Left ventricle myocardium inferior (tissue), 1 donor: ENCODE data around the gene MAPT. TPM values are rescaled to one million over a fixed set of nuclear protein-coding genes. Genes with fewer than 3 reads are reported as not detected.

Experiments used
- DNase-seq: peaks from one replicate; pipeline ENCODE4 v3.0.0-alpha.2; 2020
- H3K27ac ChIP-seq: fragments of 200-600 bp; replicated peaks from 2 replicates; pipeline ENCODE4 v1.8.0; 2021
- H3K27me3 ChIP-seq: fragments of 200-600 bp; 2 replicates; pipeline ENCODE4 v1.8.0; 2021; ENCODE audit warnings: low read depth
- H3K36me3 ChIP-seq: fragments of 200-600 bp; 2 replicates; pipeline ENCODE4 v1.8.0; 2021
- H3K4me1 ChIP-seq: fragments of 200-600 bp; 2 replicates; pipeline ENCODE4 v1.8.0; 2021
- H3K4me3 ChIP-seq: fragments of 200-600 bp; 2 replicates; pipeline ENCODE4 v1.8.0; 2021; ENCODE audit warnings: mild to moderate bottlenecking, moderate library complexity
- H3K9me3 ChIP-seq: fragments of 200-600 bp; replicated peaks from 2 replicates; pipeline ENCODE4 v1.8.0; 2021
- intact Hi-C: fragments of 100-400 bp; cut with micrococcal nuclease; formaldehyde crosslinking; loops from one replicate; pipeline ENCODE4 v1.11.0; 2022
- total RNA-seq: library from RNA; stranded (reverse); fragmentation: NEBNext Ultra II Directional; extraction: Animal tissue kit (Norgen Biotek cat#: 25700); gene quantifications from one replicate; pipeline ENCODE4 v1.2.1, GENCODE V29; 2021
- TF ChIP-seq, protein P1 (sequence below): fragments of 200-600 bp; IDR thresholded peaks from 2 replicates; pipeline ENCODE4 v1.8.0; 2021; ENCODE audit warnings: antibody characterized with exemption, mild to moderate bottlenecking, borderline replicate concordance
- donor health status: DM: no; HTN: yes; CAD: no; lungs with severe emphysema.

MAPT gene
- total RNA-seq, 1 donor from 2014 or later = 28.6 TPM

DNA sequence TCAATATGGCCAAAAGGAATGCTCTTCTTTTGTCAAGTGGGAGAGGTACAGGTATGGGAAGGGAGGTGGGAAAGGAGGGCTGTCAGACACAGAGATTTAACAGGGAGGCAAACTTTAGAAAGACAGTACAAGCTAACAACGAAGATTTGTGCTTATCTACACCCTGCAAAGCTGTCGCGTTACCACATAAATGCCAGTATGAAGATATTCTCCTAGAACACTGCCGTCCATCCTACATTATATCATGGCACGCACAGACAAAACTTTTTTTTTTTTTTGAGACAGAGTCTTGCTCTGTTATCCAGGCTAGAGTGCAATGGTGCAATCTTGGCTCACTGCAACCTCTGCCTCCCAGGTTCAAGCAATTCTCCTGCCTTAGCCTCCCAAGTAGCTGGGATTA, 155.3 kb downstream of the MAPT start:
- no peak overlapping the region for H3K4me3 ChIP-seq
- TF ChIP-seq, protein P1, sequence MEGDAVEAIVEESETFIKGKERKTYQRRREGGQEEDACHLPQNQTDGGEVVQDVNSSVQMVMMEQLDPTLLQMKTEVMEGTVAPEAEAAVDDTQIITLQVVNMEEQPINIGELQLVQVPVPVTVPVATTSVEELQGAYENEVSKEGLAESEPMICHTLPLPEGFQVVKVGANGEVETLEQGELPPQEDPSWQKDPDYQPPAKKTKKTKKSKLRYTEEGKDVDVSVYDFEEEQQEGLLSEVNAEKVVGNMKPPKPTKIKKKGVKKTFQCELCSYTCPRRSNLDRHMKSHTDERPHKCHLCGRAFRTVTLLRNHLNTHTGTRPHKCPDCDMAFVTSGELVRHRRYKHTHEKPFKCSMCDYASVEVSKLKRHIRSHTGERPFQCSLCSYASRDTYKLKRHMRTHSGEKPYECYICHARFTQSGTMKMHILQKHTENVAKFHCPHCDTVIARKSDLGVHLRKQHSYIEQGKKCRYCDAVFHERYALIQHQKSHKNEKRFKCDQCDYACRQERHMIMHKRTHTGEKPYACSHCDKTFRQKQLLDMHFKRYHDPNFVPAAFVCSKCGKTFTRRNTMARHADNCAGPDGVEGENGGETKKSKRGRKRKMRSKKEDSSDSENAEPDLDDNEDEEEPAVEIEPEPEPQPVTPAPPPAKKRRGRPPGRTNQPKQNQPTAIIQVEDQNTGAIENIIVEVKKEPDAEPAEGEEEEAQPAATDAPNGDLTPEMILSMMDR = no peak
- no peaks in the 10 kb centered on the region for H3K9me3 ChIP-seq
- peaks cover 35% of the 10 kb centered on the region for H3K4me1 ChIP-seq
- peaks cover 59% of the 10 kb centered on the region for H3K36me3 ChIP-seq
- intact Hi-C loops = no loop called here
- no peaks in the 10 kb centered on the region for H3K27me3 ChIP-seq
- no peak overlapping the region for H3K27ac ChIP-seq
- no peak for DNase-seq

DNA sequence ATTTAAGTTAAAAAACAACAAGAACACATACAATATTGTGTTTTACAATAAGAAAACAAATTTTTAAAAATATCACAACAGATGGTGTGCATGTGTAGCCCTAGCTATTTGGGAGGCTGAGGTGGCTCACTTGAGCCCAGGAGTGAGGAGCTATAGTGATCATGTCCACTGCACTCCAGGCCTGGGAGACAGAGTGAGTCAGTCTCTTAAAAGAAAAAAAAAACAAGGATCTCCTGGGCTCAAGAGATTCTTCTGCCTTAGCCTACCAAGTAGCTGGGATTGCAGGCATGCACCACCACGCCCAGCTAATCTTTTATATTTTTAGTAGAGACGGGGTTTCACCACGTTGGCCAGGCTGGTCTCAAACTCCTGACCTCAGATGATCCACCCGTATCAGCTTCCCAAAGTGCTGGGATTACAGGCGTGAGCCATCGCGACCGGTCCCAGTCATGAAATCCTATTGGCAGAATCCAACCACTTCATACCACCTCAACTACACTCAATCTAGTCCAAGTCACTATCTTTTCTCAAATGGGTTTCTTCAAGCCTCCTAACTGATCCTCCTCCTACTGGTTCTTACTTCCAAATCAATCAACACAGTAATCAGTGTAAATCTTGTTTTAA, 159.7 kb downstream of the MAPT start:
- Histone ChIP-seq H3K4me1 (peaks cover 25% of the 10 kb centered on the region), H3K27ac (no peak overlapping the region)
- TF ChIP-seq, protein P1 = no peak

DNA sequence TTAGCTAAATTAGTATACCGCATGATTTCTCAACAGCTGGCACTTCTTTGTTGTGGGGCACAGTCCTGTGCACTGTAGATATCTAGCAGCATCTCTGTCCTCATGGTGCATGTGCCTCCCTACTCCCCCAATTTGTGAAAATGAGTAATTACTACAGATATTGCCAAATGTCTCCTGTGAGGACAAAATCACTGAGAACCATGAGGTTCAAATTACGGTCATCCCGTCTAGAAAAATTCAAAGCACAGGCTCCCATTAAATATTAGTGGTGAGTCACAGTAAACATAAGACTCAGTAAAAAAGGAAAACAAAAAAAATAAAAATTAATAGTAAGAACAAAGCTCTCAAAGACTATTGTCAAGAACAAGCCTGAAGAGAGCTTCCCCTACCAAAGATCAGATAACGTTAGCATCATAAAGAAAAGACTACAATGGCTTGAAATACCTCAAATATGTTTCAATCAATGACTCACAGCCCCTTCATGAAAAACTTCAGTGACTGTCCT, 162.5 kb downstream of the MAPT start:
- DNase-seq = no peak
- TF ChIP-seq, protein P1 = no peak
- Histone ChIP-seq H3K27me3 (no peaks in the 10 kb centered on the region), H3K27ac (no peak overlapping the region), H3K36me3 (peaks cover 14% of the 10 kb centered on the region), H3K9me3 (no peaks in the 10 kb centered on the region), H3K4me3 (no peak overlapping the region), H3K4me1 (peaks cover 34% of the 10 kb centered on the region)
- intact Hi-C loops = no loop called here

More for the DNA sequence above, 159.7 kb downstream of the MAPT start:
- intact Hi-C loops = no loop called here
- no peak overlapping the region for H3K4me3 ChIP-seq
- peaks cover 28% of the 10 kb centered on the region for H3K36me3 ChIP-seq
- no peak for DNase-seq
- no peaks in the 10 kb centered on the region for H3K9me3 ChIP-seq
- no peaks in the 10 kb centered on the region for H3K27me3 ChIP-seq

DNA sequence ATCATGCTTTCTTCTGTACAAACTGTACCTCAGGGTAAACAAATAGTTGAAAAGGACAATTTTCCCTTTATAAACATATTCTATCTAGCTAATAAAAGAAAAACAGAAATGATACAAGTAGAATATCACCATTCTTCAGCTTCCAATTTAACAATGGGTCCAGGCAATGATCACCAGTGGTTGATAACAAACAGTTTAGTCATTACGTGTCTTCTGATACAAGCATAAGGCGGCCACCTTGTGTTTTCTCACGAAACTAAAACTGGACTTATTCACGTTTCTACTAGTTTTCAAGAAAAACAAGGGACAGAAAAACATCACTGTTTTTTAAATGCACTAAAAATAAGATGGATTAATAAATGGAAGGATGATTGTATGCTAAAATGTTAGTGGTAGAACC, 163.0 kb downstream of the MAPT start:
- Histone ChIP-seq H3K27ac (no peak overlapping the region), H3K36me3 (peaks cover 15% of the 10 kb centered on the region)
- TF ChIP-seq, protein P1 = no peak

DNA sequence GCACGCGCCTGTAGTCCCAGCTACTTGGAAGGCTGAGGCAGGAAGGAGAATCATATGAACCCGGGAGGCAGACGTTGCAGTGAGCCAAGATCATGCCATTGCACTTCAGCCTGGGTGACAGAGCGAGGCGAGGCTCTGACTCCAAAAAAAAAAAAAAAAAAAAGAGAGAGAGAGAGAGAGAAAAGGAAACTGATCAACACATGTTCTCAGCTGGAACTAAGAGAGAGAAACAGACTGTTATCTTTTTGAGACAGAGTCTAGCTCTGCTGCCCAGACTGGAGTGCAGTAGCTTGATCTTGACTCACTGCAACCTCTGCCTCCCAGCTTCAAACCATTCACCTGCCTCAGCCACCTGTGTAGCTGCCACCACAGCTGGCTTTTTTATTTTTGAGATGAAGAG, 165.1 kb downstream of the MAPT start:
- no peak overlapping the region for H3K27ac ChIP-seq
- intact Hi-C loops = no loop called here
- peaks cover 20% of the 10 kb centered on the region for H3K36me3 ChIP-seq
- TF ChIP-seq, protein P1 = no peak
- H3K9me3 ChIP-seq = no peaks in the 10 kb centered on the region
- H3K4me3 ChIP-seq = no peak overlapping the region
- DNase-seq = no peak
- peaks cover 27% of the 10 kb centered on the region for H3K4me1 ChIP-seq
- no peaks in the 10 kb centered on the region for H3K27me3 ChIP-seq

More for the DNA sequence above, 163.0 kb downstream of the MAPT start:
- H3K9me3 ChIP-seq = no peaks in the 10 kb centered on the region
- H3K27me3 ChIP-seq = no peaks in the 10 kb centered on the region
- intact Hi-C loops = no loop called here
- H3K4me1 ChIP-seq = peaks cover 34% of the 10 kb centered on the region
- DNase-seq = no peak
- H3K4me3 ChIP-seq = no peak overlapping the region
